H9 (cell line): ENCODE measurements around the gene SH3TC2. TPM values are rescaled to one million over a fixed set of nuclear protein-coding genes. Genes with fewer than 3 reads are reported as not detected.

Experiments used
- DNase-seq: peaks from one replicate; pipeline ENCODE4 v3.0.0-alpha.2; 2017
- H2AFZ ChIP-seq: one replicate; pipeline ENCODE4 v1.6.1; 2013; ENCODE audit warnings: mild to moderate bottlenecking, low read length, control low read depth, moderate library complexity
- H2AK5ac ChIP-seq: 2 replicates; pipeline ENCODE4 v1.6.1; 2013; ENCODE audit warnings: low read length, control low read depth, mixed read lengths; ENCODE audit not compliant: insufficient read length
- H2BK120ac ChIP-seq: one replicate; pipeline ENCODE4 v1.6.1; 2013; ENCODE audit warnings: low read depth, mild to moderate bottlenecking, low read length, control low read depth, inconsistent platforms; ENCODE audit not compliant: poor library complexity, severe bottlenecking
- H2BK12ac ChIP-seq: 2 replicates; pipeline ENCODE4 v1.6.1; 2013; ENCODE audit warnings: low read length, control low read depth, mixed read lengths, low read depth; ENCODE audit not compliant: insufficient read length
- H2BK15ac ChIP-seq: 2 replicates; pipeline ENCODE4 v1.6.1; 2013; ENCODE audit warnings: low read depth, low read length, control low read depth
- H2BK20ac ChIP-seq: one replicate; pipeline ENCODE4 v1.6.1; 2013; ENCODE audit warnings: low read depth, mild to moderate bottlenecking, low read length, control low read depth, inconsistent platforms; ENCODE audit not compliant: poor library complexity, severe bottlenecking
- H2BK5ac ChIP-seq: 2 replicates; pipeline ENCODE4 v1.6.1; 2013; ENCODE audit warnings: low read length, control low read depth, mixed read lengths; ENCODE audit not compliant: insufficient read length
- H3K14ac ChIP-seq: 2 replicates; pipeline ENCODE4 v1.6.1; 2013; ENCODE audit warnings: low read length, control low read depth; ENCODE audit not compliant: insufficient read depth
- H3K18ac ChIP-seq: 2 replicates; pipeline ENCODE4 v1.6.1; 2013; ENCODE audit warnings: low read depth, mild to moderate bottlenecking, mixed read lengths, low read length, control low read depth; ENCODE audit not compliant: insufficient read length
- H3K23ac ChIP-seq: 2 replicates; pipeline ENCODE4 v1.6.1; 2013; ENCODE audit warnings: low read length, control low read depth, mixed read lengths, low read depth; ENCODE audit not compliant: insufficient read length
- H3K23me2 ChIP-seq: 2 replicates; pipeline ENCODE4 v1.6.1; 2013; ENCODE audit warnings: low read depth, mild to moderate bottlenecking, mixed read lengths, low read length, control low read depth; ENCODE audit not compliant: insufficient read length, poor library complexity, severe bottlenecking
- H3K27ac ChIP-seq: 2 replicates; pipeline ENCODE4 v1.5.1; 2013; ENCODE audit warnings: low read length, control low read depth, mixed read lengths, low read depth; ENCODE audit not compliant: insufficient read length
- H3K27me3 ChIP-seq: 2 replicates; pipeline ENCODE4 v1.6.1; 2013; ENCODE audit warnings: low read length, control low read depth, inconsistent platforms; ENCODE audit not compliant: insufficient read depth
- H3K4ac ChIP-seq: 2 replicates; pipeline ENCODE4 v1.6.1; 2013; ENCODE audit warnings: low read depth, mild to moderate bottlenecking, control low read depth, inconsistent platforms, low read length, moderate library complexity
- H3K4me1 ChIP-seq: 2 replicates; pipeline ENCODE4 v1.6.1; 2013; ENCODE audit warnings: low read length, control low read depth, inconsistent platforms; ENCODE audit not compliant: insufficient read depth
- H3K4me2 ChIP-seq: 2 replicates; pipeline ENCODE4 v1.6.1; 2013; ENCODE audit warnings: low read length, control low read depth, mixed read lengths; ENCODE audit not compliant: insufficient read length, insufficient read depth
- H3K56ac ChIP-seq: 2 replicates; pipeline ENCODE4 v1.6.1; 2013; ENCODE audit warnings: low read depth, mild to moderate bottlenecking, mixed read lengths, low read length, control low read depth; ENCODE audit not compliant: insufficient read length
- H3K79me1 ChIP-seq: 2 replicates; pipeline ENCODE4 v1.6.1; 2013; ENCODE audit warnings: low read depth, mild to moderate bottlenecking, moderate library complexity, low read length, control low read depth, inconsistent platforms; ENCODE audit not compliant: insufficient read depth, poor library complexity, severe bottlenecking
- H3K79me2 ChIP-seq: 2 replicates; pipeline ENCODE4 v1.6.1; 2013; ENCODE audit warnings: low read length, control low read depth, inconsistent platforms; ENCODE audit not compliant: insufficient read depth
- H3K9ac ChIP-seq: 2 replicates; pipeline ENCODE4 v1.6.1; 2013; ENCODE audit warnings: low read length, control low read depth, mixed read lengths; ENCODE audit not compliant: insufficient read length; ENCODE audit errors: extremely low read depth
- H3K9me3 ChIP-seq: one replicate; pipeline ENCODE4 v1.6.1; 2013; ENCODE audit warnings: low read depth, low read length, inconsistent platforms; ENCODE audit not compliant: control insufficient read depth
- H3T11ph ChIP-seq: one replicate; pipeline ENCODE4 v1.6.1; 2013; ENCODE audit warnings: mild to moderate bottlenecking, low read length, control low read depth, inconsistent platforms
- H4K20me1 ChIP-seq: one replicate; pipeline ENCODE4 v1.6.1; 2013; ENCODE audit not compliant: control insufficient read depth, insufficient read length, insufficient read depth
- H4K5ac ChIP-seq: 2 replicates; pipeline ENCODE4 v1.6.1; 2013; ENCODE audit warnings: low read depth, mild to moderate bottlenecking, mixed read lengths, low read length, control low read depth; ENCODE audit not compliant: insufficient read length
- H4K8ac ChIP-seq: replicated peaks from 2 replicates; pipeline ENCODE4 v1.6.1; 2013; ENCODE audit warnings: low read length, control low read depth, mixed read lengths, low read depth; ENCODE audit not compliant: insufficient read length
- H4K91ac ChIP-seq: 2 replicates; pipeline ENCODE4 v1.6.1; 2013; ENCODE audit warnings: low read depth, mild to moderate bottlenecking, moderate library complexity, mixed read lengths, low read length, control low read depth; ENCODE audit not compliant: insufficient read length
- H3K27ac Mint-ChIP-seq, 3 experiments: 2 replicates in 2 of 3; 3 replicates in 1 of 3; pipeline ENCODE4 v1.8.0; 2020 to 2021; ENCODE audit warnings: mixed read lengths in 3 of 3, mild to moderate bottlenecking in 1 of 3, moderate library complexity in 1 of 3
- H3K27me3 Mint-ChIP-seq: 2 replicates; pipeline ENCODE4 v1.8.0; 2021; ENCODE audit warnings: low read depth, mild to moderate bottlenecking, moderate library complexity, mixed read lengths
- H3K36me3 Mint-ChIP-seq, 3 experiments: 2 replicates in 2 of 3; 3 replicates in 1 of 3; pipeline ENCODE4 v1.8.0; 2020 to 2021; ENCODE audit warnings: low read depth in 3 of 3, mixed read lengths in 3 of 3; ENCODE audit not compliant: insufficient read depth in 1 of 3
- H3K4me1 Mint-ChIP-seq, 2 experiments: 2 replicates each; pipeline ENCODE4 v1.8.0; 2020; ENCODE audit warnings: mixed read lengths in 2 of 2
- H3K4me3 Mint-ChIP-seq, 2 experiments: 2 replicates in 1 of 2; 3 replicates in 1 of 2; pipeline ENCODE4 v1.8.0; 2020 to 2021; ENCODE audit warnings: mild to moderate bottlenecking in 2 of 2, mixed read lengths in 2 of 2, moderate library complexity in 1 of 2
- H3K9me3 Mint-ChIP-seq, 2 experiments: 2 replicates in 1 of 2; 3 replicates in 1 of 2; pipeline ENCODE4 v1.8.0; 2020; ENCODE audit warnings: mild to moderate bottlenecking in 2 of 2, mixed read lengths in 2 of 2, moderate library complexity in 1 of 2
- CTCF ChIP-seq: fragments of 200-600 bp; sonication (generic); conservative IDR thresholded peaks from 3 replicates; pipeline ENCODE4 v1.8.0; 2021; ENCODE audit warnings: antibody characterized with exemption, mild to moderate bottlenecking
- WGBS: extraction: QIAGEN DNeasy Blood & Tissue Kit; methylation state at CpG from one replicate; pipeline ENCODE4 v1.1.7; 2013; ENCODE audit warnings: missing lambda C conversion rate, low lambda C conversion rate, mixed read lengths; ENCODE audit not compliant: insufficient read length; ENCODE audit errors: extremely low coverage; 5-methylcytosine and 5-hydroxymethylcytosine counted together
- total RNA-seq: library from RNA; stranded (reverse); gene quantifications from 2 replicates; pipeline ENCODE4 v1.2.1, GENCODE V29; 2021

The SH3TC2 gene
- total RNA-seq, 1 experiment from 2014 or later, result not detected

- no peaks in the 10 kb centered on the region for H3K9me3 ChIP-seq
- Mint-ChIP-seq H3K27ac (no peak overlapping the region; a peak in 1 of 7 replicates), H3K9me3 (no peaks in the 10 kb centered on the region), H3K27me3 (no peaks in the 10 kb centered on the region; the same call in none of the 2 replicates), H3K4me1 (0 out of 4 replicates have a peak, but pooled peaks cover 0 to 2% of the 10 kb centered on the region in 2 experiments), H3K4me3 (no peak overlapping the region), H3K36me3 (no peaks in the 10 kb centered on the region)
- H4K8ac ChIP-seq, result no peak overlapping the region
- no peak overlapping the region for H2BK120ac ChIP-seq
- no peaks in the 10 kb centered on the region for H3K4me1 ChIP-seq
- H2BK5ac ChIP-seq, result no peak overlapping the region
- no peak overlapping the region for H3K4me2 ChIP-seq
- no peak for TF ChIP-seq CTCF
- no peak overlapping the region for H3K9ac ChIP-seq
- H3T11ph ChIP-seq, result no peak overlapping the region
- no peak overlapping the region for H2BK15ac ChIP-seq
- H3K14ac ChIP-seq, result no peak overlapping the region
- H2AFZ ChIP-seq, result no peak overlapping the region
- H3K23me2 ChIP-seq, result no peaks in the 10 kb centered on the region
- H2AK5ac ChIP-seq, result no peak overlapping the region
- H3K56ac ChIP-seq, result no peak overlapping the region
- no peaks in the 10 kb centered on the region for H3K27me3 ChIP-seq
- no peaks in the 10 kb centered on the region for H4K20me1 ChIP-seq
- H3K27ac ChIP-seq, result no peak overlapping the region
- no peak overlapping the region for H2BK20ac ChIP-seq
- H4K91ac ChIP-seq, result no peak overlapping the region
- no peak for DNase-seq
- H3K23ac ChIP-seq, result no peak overlapping the region
- H4K5ac ChIP-seq, result no peak overlapping the region
- no peaks in the 10 kb centered on the region for H3K79me1 ChIP-seq
- H3K79me2 ChIP-seq, result no peaks in the 10 kb centered on the region
- H2BK12ac ChIP-seq, result no peak overlapping the region
- H3K18ac ChIP-seq, result no peak overlapping the region
- no CpG with 5 or more reads among the region's 5 CpGs for WGBS
- H3K4ac ChIP-seq, result no peak overlapping the region
Measured at GRCh38 chr5:149028984-149029383, 33.9 kb downstream of the SH3TC2 start.
